Measurements from ENCODE around the gene RGL1. TPM values are rescaled to one million over a fixed set of nuclear protein-coding genes. Genes with fewer than 3 reads are reported as not detected.

Gene RGL1
- total and polyA plus RNA-seq, 9 of the 15 experiments (the other 6 are each of a cell fraction or from before 2014, with no cell fraction given), result under 0.01 to 0.07 (median 0.04) TPM

DNA sequence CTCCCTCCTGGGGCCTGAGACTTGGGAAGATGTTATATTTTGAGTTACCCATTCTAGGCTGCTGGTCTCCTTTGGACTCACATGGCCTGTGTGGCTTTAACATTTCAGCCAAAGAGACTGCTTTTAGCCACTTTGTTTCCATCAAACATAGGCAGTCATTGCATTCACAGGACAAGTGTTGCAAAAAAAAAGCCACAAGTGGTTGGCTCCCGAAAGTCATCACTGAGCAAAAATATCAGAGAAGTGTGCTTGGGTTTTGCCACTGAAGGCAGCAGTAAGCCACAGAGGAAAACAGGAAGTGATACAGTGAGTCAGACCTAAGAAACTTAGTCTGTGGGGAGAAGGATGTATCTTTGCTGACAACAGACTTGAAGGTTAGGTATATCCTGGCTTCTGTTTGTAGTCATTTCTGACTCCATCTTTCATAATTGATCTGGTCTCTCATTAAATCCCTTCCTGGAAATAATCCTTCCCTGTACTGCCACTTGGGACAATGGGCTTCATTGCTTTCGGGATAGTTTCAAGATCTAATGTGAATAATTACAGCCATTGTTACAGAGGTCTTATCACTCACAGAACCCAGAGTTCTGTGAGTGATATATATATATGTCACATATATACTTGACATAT, 151.8 kb downstream of the RGL1 start (continued):
- 0 out of 2 replicates have a peak, but pooled peaks have one; percentile 14 for TF ChIP-seq EP400 (IDR thresholded peaks at IDR 0.05)
- TF ChIP-seq, protein P1, sequence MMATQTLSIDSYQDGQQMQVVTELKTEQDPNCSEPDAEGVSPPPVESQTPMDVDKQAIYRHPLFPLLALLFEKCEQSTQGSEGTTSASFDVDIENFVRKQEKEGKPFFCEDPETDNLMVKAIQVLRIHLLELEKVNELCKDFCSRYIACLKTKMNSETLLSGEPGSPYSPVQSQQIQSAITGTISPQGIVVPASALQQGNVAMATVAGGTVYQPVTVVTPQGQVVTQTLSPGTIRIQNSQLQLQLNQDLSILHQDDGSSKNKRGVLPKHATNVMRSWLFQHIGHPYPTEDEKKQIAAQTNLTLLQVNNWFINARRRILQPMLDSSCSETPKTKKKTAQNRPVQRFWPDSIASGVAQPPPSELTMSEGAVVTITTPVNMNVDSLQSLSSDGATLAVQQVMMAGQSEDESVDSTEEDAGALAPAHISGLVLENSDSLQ (IDR thresholded peaks at IDR 0.05), result no peak
- TF ChIP-seq ATF1 (CRISPR knock-in tag; IDR thresholded peaks at IDR 0.05), result no peak
- TF ChIP-seq ATF1 (tag; IDR thresholded peaks at IDR 0.05), result 0 out of 2 replicates have a peak, but pooled peaks have one; percentile 39
- no peak for TF ChIP-seq CC2D1A (IDR thresholded peaks at IDR 0.05)
- peak; percentile 77 for TF ChIP-seq ZNF584 (CRISPR knock-in tag; IDR thresholded peaks at IDR 0.05; ENCODE audit: low read depth)
- no peak for TF ChIP-seq PHF21A (IDR thresholded peaks at IDR 0.05; ENCODE audit: borderline replicate concordance, low read depth)
- TF ChIP-seq ZNF589 (CRISPR knock-in tag; IDR thresholded peaks at IDR 0.05; ENCODE audit: low read depth), result peak; percentile 92; the same call in 1 of the 2 replicates
- no peak for TF ChIP-seq ZNF717 (CRISPR knock-in tag; IDR thresholded peaks at IDR 0.05)
- TF ChIP-seq DNMT1 (IDR thresholded peaks at IDR 0.05), result no peak
- TF ChIP-seq POU5F1 (IDR thresholded peaks at IDR 0.05; ENCODE audit: borderline replicate concordance, low read depth, low read length, partially characterized antibody), result no peak
- peak; percentile 63 for TF ChIP-seq ELF1 (tag; IDR thresholded peaks at IDR 0.05)
- TF ChIP-seq MCM3 (IDR thresholded peaks at IDR 0.05), result no peak
- TF ChIP-seq, protein P2, sequence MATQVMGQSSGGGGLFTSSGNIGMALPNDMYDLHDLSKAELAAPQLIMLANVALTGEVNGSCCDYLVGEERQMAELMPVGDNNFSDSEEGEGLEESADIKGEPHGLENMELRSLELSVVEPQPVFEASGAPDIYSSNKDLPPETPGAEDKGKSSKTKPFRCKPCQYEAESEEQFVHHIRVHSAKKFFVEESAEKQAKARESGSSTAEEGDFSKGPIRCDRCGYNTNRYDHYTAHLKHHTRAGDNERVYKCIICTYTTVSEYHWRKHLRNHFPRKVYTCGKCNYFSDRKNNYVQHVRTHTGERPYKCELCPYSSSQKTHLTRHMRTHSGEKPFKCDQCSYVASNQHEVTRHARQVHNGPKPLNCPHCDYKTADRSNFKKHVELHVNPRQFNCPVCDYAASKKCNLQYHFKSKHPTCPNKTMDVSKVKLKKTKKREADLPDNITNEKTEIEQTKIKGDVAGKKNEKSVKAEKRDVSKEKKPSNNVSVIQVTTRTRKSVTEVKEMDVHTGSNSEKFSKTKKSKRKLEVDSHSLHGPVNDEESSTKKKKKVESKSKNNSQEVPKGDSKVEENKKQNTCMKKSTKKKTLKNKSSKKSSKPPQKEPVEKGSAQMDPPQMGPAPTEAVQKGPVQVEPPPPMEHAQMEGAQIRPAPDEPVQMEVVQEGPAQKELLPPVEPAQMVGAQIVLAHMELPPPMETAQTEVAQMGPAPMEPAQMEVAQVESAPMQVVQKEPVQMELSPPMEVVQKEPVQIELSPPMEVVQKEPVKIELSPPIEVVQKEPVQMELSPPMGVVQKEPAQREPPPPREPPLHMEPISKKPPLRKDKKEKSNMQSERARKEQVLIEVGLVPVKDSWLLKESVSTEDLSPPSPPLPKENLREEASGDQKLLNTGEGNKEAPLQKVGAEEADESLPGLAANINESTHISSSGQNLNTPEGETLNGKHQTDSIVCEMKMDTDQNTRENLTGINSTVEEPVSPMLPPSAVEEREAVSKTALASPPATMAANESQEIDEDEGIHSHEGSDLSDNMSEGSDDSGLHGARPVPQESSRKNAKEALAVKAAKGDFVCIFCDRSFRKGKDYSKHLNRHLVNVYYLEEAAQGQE (IDR thresholded peaks at IDR 0.05; ENCODE audit: borderline replicate concordance), result peak; percentile 30; the same call in 1 of the 2 replicates
- TF ChIP-seq, protein P2 (CRISPR knock-in tag; IDR thresholded peaks at IDR 0.05; ENCODE audit: low read depth), result no peak
- TF ChIP-seq CEBPG (CRISPR knock-in tag; IDR thresholded peaks at IDR 0.05), result no peak
- TF ChIP-seq CEBPG (tag; conservative IDR thresholded peaks at IDR 0.05 in 1 of 2, IDR thresholded peaks at IDR 0.05 in 1 of 2), result no peak
- TF ChIP-seq POLR2AphosphoS2 (IDR thresholded peaks at IDR 0.05; ENCODE audit: low read length), result no peak
- TF ChIP-seq ZNF174 (CRISPR knock-in tag; IDR thresholded peaks at IDR 0.05), result no peak
- no peak for TF ChIP-seq KAT7 (CRISPR knock-in tag; IDR thresholded peaks at IDR 0.05; ENCODE audit: borderline replicate concordance)
- TF ChIP-seq KDM4B (IDR thresholded peaks at IDR 0.05; ENCODE audit: borderline replicate concordance in 2 of 2, low read depth in 1 of 2), result no peak
- TF ChIP-seq ZNF134 (CRISPR knock-in tag; conservative IDR thresholded peaks at IDR 0.05), result no peak
- TF ChIP-seq SMARCA4 (IDR thresholded peaks at IDR 0.05), result peak; percentile 50; the same call in 1 of the 2 replicates

All from K562 (cell line).